Endothelial cell of umbilical vein (primary cell): Measurements from ENCODE around the gene ALKBH6. TPM values are rescaled to one million over a fixed set of nuclear protein-coding genes. Genes with fewer than 3 reads are reported as not detected.
A peak's percentile ranks its signal among the peaks of the same experiment; 100 is the strongest.

Experiments
- BruUV-seq: library from RNA; stranded (reverse); fragments of 400-500 nt; replicated peaks from 2 replicates; lab custom pipeline; 2021; lab: Mats Ljungman, UMichigan
- CTCF ChIA-PET: fragments of 300-600, 350-600 bp; sonication (Branson Sonifier 250); formaldehyde crosslinking; loops from one replicate; lab custom pipeline; 2021; ENCODE audit warnings: antibody characterized with exemption, inconsistent platforms; lab: Charles Lee
- POLR2A ChIA-PET: fragments of 300-600, 350-600 bp; sonication (Branson Sonifier 250); formaldehyde crosslinking; loops from one replicate; lab custom pipeline; 2021; ENCODE audit warnings: antibody characterized with exemption, inconsistent platforms; lab: Charles Lee
- DNase-seq: peaks from one replicate; pipeline ENCODE4 v3.0.0-alpha.2; 2011; ENCODE audit warnings: low read depth, low spot score
- FAIRE-seq: peaks from 2 replicates; lab custom pipeline; 2011; peaks lifted over from hg19 to GRCh38; lab: Jason Lieb, UNC
- H2AFZ ChIP-seq: 2 replicates; pipeline ENCODE4 v1.6.0; 2012; ENCODE audit warnings: low read depth, low read length, control low read depth, inconsistent platforms
- H3K27ac ChIP-seq: 2 replicates; pipeline ENCODE4 v1.5.1; 2011; ENCODE audit warnings: low read depth, mild to moderate bottlenecking, control low read depth, low read length, moderate library complexity; ENCODE audit not compliant: insufficient read depth
- H3K27me3 ChIP-seq, 2 experiments: 2 replicates each; pipeline versions ENCODE4 v1.6.0 to v1.6.1; 2011; ENCODE audit warnings: low read length in 2 of 2, mixed read lengths in 1 of 2; ENCODE audit not compliant: control insufficient read depth in 2 of 2, insufficient read depth in 2 of 2
- H3K36me3 ChIP-seq, 2 experiments: 2 replicates in 1 of 2; 3 replicates in 1 of 2; pipeline ENCODE4 v1.5.1; 2011; ENCODE audit warnings: low read length in 2 of 2, mild to moderate bottlenecking in 1 of 2, moderate library complexity in 1 of 2; ENCODE audit not compliant: control insufficient read depth in 2 of 2, insufficient read depth in 2 of 2; ENCODE audit errors: extremely low read depth in 1 of 2
- H3K4me1 ChIP-seq: 3 replicates; pipeline ENCODE4 v1.5.1; 2011; ENCODE audit warnings: mild to moderate bottlenecking, low read length; ENCODE audit not compliant: control insufficient read depth, insufficient read depth; ENCODE audit errors: extremely low read depth
- H3K4me2 ChIP-seq: 2 replicates; pipeline ENCODE4 v1.6.1; 2011; ENCODE audit warnings: low read length, control low read depth, mixed read lengths; ENCODE audit not compliant: insufficient read depth
- H3K4me3 ChIP-seq, 3 experiments: fragments of 200-600 bp in 1 of 3; sonication (generic), shearing (Covaris generic) in 1 of 3; replicated peaks in 1 of 3; 2 replicates each; pipeline ENCODE4 v1.5.1; 2011 to 2016; ENCODE audit warnings: control low read depth in 3 of 3, low read length in 3 of 3, mild to moderate bottlenecking in 2 of 3, inconsistent platforms in 1 of 3, low read depth in 1 of 3, moderate library complexity in 1 of 3; ENCODE audit not compliant: insufficient read depth in 1 of 3
- H3K79me2 ChIP-seq: 2 replicates; pipeline ENCODE4 v1.6.0; 2012; ENCODE audit warnings: low read length, inconsistent platforms; ENCODE audit not compliant: control insufficient read depth, insufficient read depth
- H3K9ac ChIP-seq: replicated peaks from 2 replicates; pipeline ENCODE3; 2011; ENCODE audit warnings: low read length, control low read depth; ENCODE audit not compliant: insufficient read depth; ENCODE audit errors: extremely low read depth
- H3K9me1 ChIP-seq: replicated peaks from 3 replicates; pipeline ENCODE4 v1.6.0; 2011; ENCODE audit warnings: mild to moderate bottlenecking, low read length; ENCODE audit not compliant: control insufficient read depth, insufficient read depth; ENCODE audit errors: extremely low read depth
- H3K9me3 ChIP-seq: replicated peaks from 2 replicates; pipeline ENCODE4 v1.5.1; 2012; ENCODE audit warnings: low read length, inconsistent platforms; ENCODE audit not compliant: control insufficient read depth, insufficient read depth
- H4K20me1 ChIP-seq: replicated peaks from 2 replicates; pipeline ENCODE3; 2011; ENCODE audit warnings: mild to moderate bottlenecking, low read length; ENCODE audit not compliant: control insufficient read depth, insufficient read depth; ENCODE audit errors: extremely low read depth
- EZH2 ChIP-seq: IDR thresholded peaks from 2 replicates; pipeline ENCODE4 v1.6.1; 2012; ENCODE audit warnings: borderline replicate concordance, low read depth, mild to moderate bottlenecking, moderate library complexity, low read length, inconsistent platforms; ENCODE audit not compliant: severe bottlenecking
- FOS ChIP-seq: IDR thresholded peaks from 2 replicates; pipeline ENCODE4 v1.6.1; 2011; ENCODE audit warnings: mild to moderate bottlenecking, low read length, moderate library complexity, borderline replicate concordance; ENCODE audit not compliant: insufficient read depth
- GATA2 ChIP-seq: IDR thresholded peaks from 2 replicates; pipeline ENCODE4 v1.7.0; 2011; ENCODE audit warnings: low read depth, mild to moderate bottlenecking, moderate library complexity, mixed read lengths, low read length; ENCODE audit not compliant: insufficient read length, insufficient read depth
- JUN ChIP-seq: IDR thresholded peaks from 2 replicates; pipeline ENCODE4 v1.6.1; 2011; ENCODE audit warnings: borderline replicate concordance, low read depth; ENCODE audit not compliant: insufficient read length, insufficient read depth
- MAX ChIP-seq: IDR thresholded peaks from 2 replicates; pipeline ENCODE4 v1.6.1; 2011; ENCODE audit not compliant: insufficient read depth, insufficient read length
- MYC ChIP-seq: IDR thresholded peaks from one replicate; pipeline ENCODE4 v1.6.1; 2011; ENCODE audit warnings: mild to moderate bottlenecking, low read depth, low read length
- POLR2A ChIP-seq: IDR thresholded peaks from 2 replicates; pipeline ENCODE4 v1.6.1; 2012; ENCODE audit warnings: low read depth, mild to moderate bottlenecking, control low read depth, low read length
- POLR2AphosphoS5 ChIP-seq: IDR thresholded peaks from 2 replicates; pipeline ENCODE4 v1.6.1; 2012; ENCODE audit warnings: low read depth, mild to moderate bottlenecking, control low read depth, low read length, moderate library complexity; ENCODE audit not compliant: insufficient read depth
- dilution Hi-C: fragments of 300-500 bp; cut with MboI; formaldehyde crosslinking; loops from one replicate; pipeline ENCODE4 v1.15.0; 2019; ENCODE audit warnings: low sequenced_read_pairs; ENCODE audit not compliant: extremely low pct_ligation_motif_present
- intact Hi-C: fragments of 100-400 bp; cut with micrococcal nuclease; formaldehyde crosslinking; loops from one replicate; pipeline ENCODE4 v1.10.0; 2022
- polyA plus RNA-seq, 4 experiments: library from polyadenylated mRNA; depleted of rRNA in 3 of 4; stranded (reverse) in 3 of 4; unstranded in 1 of 4; fragments of >200 nt; gene quantifications; 2 replicates each; pipeline versions ENCODE4 v1.2.1 to v1.2.3, GENCODE V29; 2011 to 2012; ENCODE audit warnings: missing spikeins in 1 of 4
- total RNA-seq: library from RNA; stranded (reverse); gene quantifications from 2 replicates; pipeline ENCODE4 v1.2.3, GENCODE V29; 2021
- TF ChIP-seq, protein P1 (sequence below), 2 donors: IDR thresholded peaks; 1 replicate in 1 of 2; 2 replicates in 1 of 2; pipeline ENCODE4 v1.5.1; 2011; ENCODE audit warnings: low read length in 2 of 2, mild to moderate bottlenecking in 2 of 2, moderate library complexity in 2 of 2, control low read depth in 1 of 2, inconsistent platforms in 1 of 2, low read depth in 1 of 2; ENCODE audit not compliant: insufficient read depth in 1 of 2; ENCODE audit errors: extremely low read depth in 1 of 2

ALKBH6 gene
- total and polyA plus RNA-seq, 2 donors (not counting 3 experiments of a cell fraction or from before 2014, with no cell fraction given), result 17.3 to 26.7 TPM

DNA sequence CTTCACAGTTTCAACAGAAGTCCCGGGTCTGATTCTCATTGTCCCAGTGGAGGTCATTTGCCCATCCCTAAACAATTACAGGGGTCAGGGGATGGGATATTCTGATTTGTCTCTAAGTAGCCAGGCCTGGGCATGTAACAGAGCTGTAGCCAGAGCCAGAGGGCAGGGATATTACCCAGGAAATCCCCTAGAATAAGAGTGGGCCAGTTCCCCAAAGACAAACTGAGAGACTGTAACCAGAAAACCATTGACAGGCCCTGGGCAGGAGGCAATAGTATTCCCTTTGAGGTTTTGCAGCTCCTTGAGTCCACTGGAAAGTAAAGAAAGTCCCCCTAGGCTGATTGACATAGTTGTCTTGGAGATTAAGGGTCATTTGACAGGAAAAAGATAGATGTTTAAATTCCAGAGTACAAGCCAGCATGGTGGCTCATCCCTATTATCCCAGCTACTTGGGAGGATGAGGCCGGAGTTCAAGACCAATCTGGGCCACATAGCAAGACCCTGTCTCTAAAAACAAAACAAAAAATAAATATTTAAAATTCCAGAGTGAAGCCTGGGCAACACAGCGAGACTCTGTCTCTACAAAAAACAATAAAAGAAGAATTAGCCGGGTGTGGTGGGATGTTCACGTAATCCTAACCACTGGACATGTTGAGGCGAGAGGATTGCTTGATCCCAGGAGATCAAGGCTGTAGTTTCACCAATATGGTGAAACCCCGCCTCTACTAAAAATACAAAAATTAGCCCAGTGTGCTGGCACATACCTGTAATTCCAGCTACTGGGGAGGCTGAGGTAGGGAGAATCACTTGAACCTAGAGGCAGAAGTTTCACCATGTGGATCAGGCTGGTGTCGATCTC lies 20.9 kb downstream of the ALKBH6 start:
- DNase-seq, result no peak
- Histone ChIP-seq H3K27ac (no peak overlapping the region), H2AFZ (no peak overlapping the region), H3K36me3 (no peaks in the 10 kb centered on the region), H3K9me3 (no peaks in the 10 kb centered on the region), H3K4me3 (no peak overlapping the region), H3K27me3 (peaks cover 0 to 2% of the 10 kb centered on the region in 2 experiments), H3K79me2 (peaks cover 2% of the 10 kb centered on the region), H4K20me1 (no peaks in the 10 kb centered on the region), H3K9ac (no peak overlapping the region), H3K4me1 (peaks cover 10% of the 10 kb centered on the region), H3K9me1 (no peaks in the 10 kb centered on the region), H3K4me2 (no peak overlapping the region)
- dilution Hi-C loops, result no loop called here
- POLR2A ChIA-PET, result no interaction called here
- intact Hi-C loops, result no loop called here
- TF ChIP-seq JUN (no peak), MAX (no peak), EZH2 (peak; percentile 1)
- no TSS peak for BruUV-seq
- no peak for FAIRE-seq
- CTCF ChIA-PET, result interaction anchor here (1.3 to 1.9 kb wide), 4 partner anchors 17 to 61 kb away, joined by 3 to 6 read pairs (median 5); partner anchors contain the start of genes ALKBH6 and THAP8

- no peak overlapping the region for H3K9ac ChIP-seq
- H3K9me1 ChIP-seq, result no peaks in the 10 kb centered on the region
- no peak overlapping the region for H3K4me3 ChIP-seq
- BruUV-seq, result no TSS peak
- no peaks in the 10 kb centered on the region for H3K9me3 ChIP-seq
- TF ChIP-seq GATA2 (no peak), FOS (no peak), MYC (no peak), EZH2 (no peak), POLR2AphosphoS5 (no peak), POLR2A (no peak), MAX (no peak), JUN (no peak)
- TF ChIP-seq, protein P1, sequence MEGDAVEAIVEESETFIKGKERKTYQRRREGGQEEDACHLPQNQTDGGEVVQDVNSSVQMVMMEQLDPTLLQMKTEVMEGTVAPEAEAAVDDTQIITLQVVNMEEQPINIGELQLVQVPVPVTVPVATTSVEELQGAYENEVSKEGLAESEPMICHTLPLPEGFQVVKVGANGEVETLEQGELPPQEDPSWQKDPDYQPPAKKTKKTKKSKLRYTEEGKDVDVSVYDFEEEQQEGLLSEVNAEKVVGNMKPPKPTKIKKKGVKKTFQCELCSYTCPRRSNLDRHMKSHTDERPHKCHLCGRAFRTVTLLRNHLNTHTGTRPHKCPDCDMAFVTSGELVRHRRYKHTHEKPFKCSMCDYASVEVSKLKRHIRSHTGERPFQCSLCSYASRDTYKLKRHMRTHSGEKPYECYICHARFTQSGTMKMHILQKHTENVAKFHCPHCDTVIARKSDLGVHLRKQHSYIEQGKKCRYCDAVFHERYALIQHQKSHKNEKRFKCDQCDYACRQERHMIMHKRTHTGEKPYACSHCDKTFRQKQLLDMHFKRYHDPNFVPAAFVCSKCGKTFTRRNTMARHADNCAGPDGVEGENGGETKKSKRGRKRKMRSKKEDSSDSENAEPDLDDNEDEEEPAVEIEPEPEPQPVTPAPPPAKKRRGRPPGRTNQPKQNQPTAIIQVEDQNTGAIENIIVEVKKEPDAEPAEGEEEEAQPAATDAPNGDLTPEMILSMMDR (IDR thresholded peaks at IDR 0.05; ENCODE audit: extremely low read depth in 1 of 2, insufficient read depth in 1 of 2, low read depth in 1 of 2, low read length in 2 of 2), result no peak
- no peak for DNase-seq
- ChIA-PET POLR2A (no interaction called here), CTCF (interaction anchor here (0.6 to 1.0 kb wide), 2 partner anchors 10 to 361 kb away, joined by 3 read pairs; no protein-coding TSS in a partner anchor)
- no peak overlapping the region for H3K4me2 ChIP-seq
- H3K4me1 ChIP-seq, result peaks cover 10% of the 10 kb centered on the region
- no peak for FAIRE-seq
- H3K36me3 ChIP-seq, result no peaks in the 10 kb centered on the region
- intact Hi-C loops (no loop called here), dilution Hi-C loops (no loop called here)
- H3K79me2 ChIP-seq, result peaks cover 2% of the 10 kb centered on the region
- H3K27me3 ChIP-seq, result peaks cover 0 to 4% of the 10 kb centered on the region in 2 experiments
- H2AFZ ChIP-seq, result no peak overlapping the region
- no peak overlapping the region for H3K27ac ChIP-seq
- no peaks in the 10 kb centered on the region for H4K20me1 ChIP-seq
These were observed 22.1 kb downstream of the ALKBH6 start for GRCh38 chr19:35991731-35992450.
